Measurements from ENCODE around the gene PALLD.
A peak's percentile ranks its signal among the peaks of the same experiment; 100 is the strongest.
"Not testable (repeated sequence)": the region's sequence is repeated elsewhere in the genome, so short reads cannot be mapped to it uniquely, and the experiment has no call there.

Gene PALLD

GRCh38 chr4:168507178-168507815, 10.4 kb downstream of the PALLD start:
- no peak overlapping the region for H3K4me3 ChIP-seq (ENCODE audit: low read length)
- DNase-seq (ENCODE audit: low read depth) = no peak
- TF ChIP-seq, protein P1, sequence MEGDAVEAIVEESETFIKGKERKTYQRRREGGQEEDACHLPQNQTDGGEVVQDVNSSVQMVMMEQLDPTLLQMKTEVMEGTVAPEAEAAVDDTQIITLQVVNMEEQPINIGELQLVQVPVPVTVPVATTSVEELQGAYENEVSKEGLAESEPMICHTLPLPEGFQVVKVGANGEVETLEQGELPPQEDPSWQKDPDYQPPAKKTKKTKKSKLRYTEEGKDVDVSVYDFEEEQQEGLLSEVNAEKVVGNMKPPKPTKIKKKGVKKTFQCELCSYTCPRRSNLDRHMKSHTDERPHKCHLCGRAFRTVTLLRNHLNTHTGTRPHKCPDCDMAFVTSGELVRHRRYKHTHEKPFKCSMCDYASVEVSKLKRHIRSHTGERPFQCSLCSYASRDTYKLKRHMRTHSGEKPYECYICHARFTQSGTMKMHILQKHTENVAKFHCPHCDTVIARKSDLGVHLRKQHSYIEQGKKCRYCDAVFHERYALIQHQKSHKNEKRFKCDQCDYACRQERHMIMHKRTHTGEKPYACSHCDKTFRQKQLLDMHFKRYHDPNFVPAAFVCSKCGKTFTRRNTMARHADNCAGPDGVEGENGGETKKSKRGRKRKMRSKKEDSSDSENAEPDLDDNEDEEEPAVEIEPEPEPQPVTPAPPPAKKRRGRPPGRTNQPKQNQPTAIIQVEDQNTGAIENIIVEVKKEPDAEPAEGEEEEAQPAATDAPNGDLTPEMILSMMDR (conservative IDR thresholded peaks at IDR 0.05; ENCODE audit: low read depth, low read length) = no peak

DNA sequence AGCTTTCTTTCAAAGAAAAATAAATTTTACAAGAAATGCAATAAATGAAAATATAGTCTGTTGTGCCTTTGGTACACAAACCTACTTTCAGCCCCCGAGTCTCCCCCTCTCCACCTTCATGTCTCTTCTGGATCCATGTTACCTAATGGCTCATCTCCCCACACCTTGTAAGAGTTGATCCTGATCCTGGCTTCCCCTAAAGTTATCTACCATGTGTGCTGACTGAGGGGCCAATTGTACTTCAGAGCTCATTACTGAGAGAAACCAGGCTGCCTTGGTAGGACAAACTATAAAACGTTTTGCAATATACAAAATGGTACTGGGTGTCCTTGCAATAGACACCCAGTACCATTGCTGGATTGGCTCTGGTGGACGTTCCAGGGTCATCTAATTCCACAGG, 11.8 kb downstream of the PALLD start:
- DNase-seq (ENCODE audit: low read depth) = no peak
- TF ChIP-seq, protein P1 (conservative IDR thresholded peaks at IDR 0.05; ENCODE audit: low read depth, low read length) = no peak
- H3K4me3 ChIP-seq (ENCODE audit: low read length) = no peak overlapping the region

GRCh38 chr4:168509786-168510185, 12.9 kb downstream of the PALLD start:
- no peak overlapping the region for H3K4me3 ChIP-seq (ENCODE audit: low read length)
- TF ChIP-seq, protein P1 (conservative IDR thresholded peaks at IDR 0.05; ENCODE audit: low read depth, low read length) = no peak
- DNase-seq (ENCODE audit: low read depth) = no peak

GRCh38 chr4:168511780-168512489, 15.1 kb downstream of the PALLD start:
- H3K4me3 ChIP-seq (ENCODE audit: low read length) = no peak overlapping the region
- TF ChIP-seq, protein P1 (conservative IDR thresholded peaks at IDR 0.05; ENCODE audit: low read depth, low read length) = no peak
- DNase-seq (ENCODE audit: low read depth) = no peak

DNA sequence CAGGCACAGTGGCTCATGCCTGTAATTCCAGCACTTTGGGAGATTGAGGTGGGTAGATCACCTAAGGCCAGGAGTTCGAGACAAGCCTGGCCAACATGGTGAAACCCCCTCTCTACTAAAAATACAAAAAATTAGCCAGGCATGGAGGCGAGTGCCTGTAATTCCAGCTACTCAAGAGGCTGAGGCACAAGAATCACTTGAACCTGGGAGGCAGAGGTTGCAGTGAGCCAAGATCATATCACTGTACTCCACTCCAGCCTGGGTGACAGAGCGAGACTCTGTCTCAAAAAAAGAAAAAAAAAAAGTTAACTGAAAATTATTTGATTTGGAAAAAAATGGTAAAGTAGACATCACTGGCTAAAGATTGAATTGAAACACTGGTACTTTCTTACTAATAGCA, 17.0 kb downstream of the PALLD start:
- not testable (repeated sequence) for H3K4me3 ChIP-seq (ENCODE audit: low read length); DNase-seq (ENCODE audit: low read depth)

- no peak overlapping the region for H3K4me3 ChIP-seq (ENCODE audit: low read length)
- DNase-seq (ENCODE audit: low read depth) = no peak
- TF ChIP-seq, protein P1 (conservative IDR thresholded peaks at IDR 0.05; ENCODE audit: low read depth, low read length) = peak; percentile 19
These were observed 17.5 kb downstream of the PALLD start for GRCh38 chr4:168514249-168514852.

DNA sequence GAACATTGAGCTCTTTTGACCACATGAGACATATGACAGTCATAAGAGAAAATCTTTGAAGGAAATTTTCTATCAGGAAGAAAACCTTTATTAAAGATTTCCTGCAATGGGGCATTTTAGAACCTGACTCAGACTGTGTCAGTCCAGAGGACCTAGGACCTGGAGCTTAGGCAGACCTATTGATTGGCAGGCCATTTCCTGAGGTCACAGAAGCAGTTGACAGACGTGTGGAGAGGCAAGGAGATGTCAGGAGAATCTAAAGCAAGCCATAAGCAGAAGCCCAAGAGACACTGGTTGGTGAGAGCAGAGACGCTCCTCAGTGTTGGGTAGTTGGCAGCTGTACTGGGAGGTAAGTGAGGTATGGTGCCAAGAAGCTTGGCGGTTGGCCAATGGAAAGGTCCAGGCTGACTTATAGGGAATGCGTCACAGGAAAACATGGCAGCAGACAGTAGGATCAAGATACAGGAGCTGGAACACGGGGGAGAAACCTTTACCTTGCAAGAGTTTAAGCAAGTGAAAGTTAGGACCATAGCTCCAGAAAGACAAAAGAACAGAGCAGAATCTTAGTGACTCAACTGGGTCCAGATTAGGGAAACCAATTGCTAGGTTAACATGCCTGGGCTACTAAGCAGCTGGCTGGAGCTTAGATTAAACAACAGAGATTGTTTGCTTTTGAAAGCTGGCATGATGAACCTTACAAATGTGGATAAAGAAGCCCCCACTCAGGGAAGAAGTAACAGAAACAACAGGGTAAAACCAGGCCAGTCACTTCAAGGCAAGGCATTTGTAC, 18.6 kb downstream of the PALLD start:
- TF ChIP-seq, protein P1 (conservative IDR thresholded peaks at IDR 0.05; ENCODE audit: low read depth, low read length) = no peak
- no peak for DNase-seq (ENCODE audit: low read depth)
- H3K4me3 ChIP-seq (ENCODE audit: low read length) = no peak overlapping the region

All from retinal pigment epithelial cell (primary cell).